ENCODE measurements around the gene TMEM184B. TPM values are rescaled to one million over a fixed set of nuclear protein-coding genes. Genes with fewer than 3 reads are reported as not detected.

The TMEM184B gene
- total and polyA plus RNA-seq, 2 of the 8 experiments (the other 6 are each of a cell fraction or from before 2014, with no cell fraction given) = 41.6 to 81.0 TPM

GRCh38 chr22:38320605-38321402 is 48.0 kb upstream of the TMEM184B start:
- no peak overlapping the region for H4K8ac ChIP-seq (ENCODE audit: extremely low read depth, insufficient read depth, low read length)
- H3K4ac ChIP-seq (replicated peaks; ENCODE audit: insufficient read length, low read depth, low read length) = peak overlapping the region; percentile 91
- peaks cover 16 to 39% (median 26%) of the 10 kb centered on the region in 4 experiments for H3K4me1 ChIP-seq (replicated peaks in 1 of 4; ENCODE audit: control insufficient read depth in 3 of 4, insufficient read depth in 4 of 4, low read length in 3 of 4)
- no peaks in the 10 kb centered on the region for H3K9me3 ChIP-seq (ENCODE audit: insufficient read depth in 2 of 2, low read depth in 1 of 2, low read length in 1 of 2)
- no peak overlapping the region for H3K14ac ChIP-seq (ENCODE audit: insufficient read length)
- H2BK20ac ChIP-seq (ENCODE audit: low read length) = no peak overlapping the region
- no peak overlapping the region for H2BK15ac ChIP-seq (ENCODE audit: low read length)
- DNase-seq (ENCODE audit: low read depth in 1 of 2, low spot score in 2 of 2) (no peak), FAIRE-seq (no peak)
- no peak overlapping the region for H3K4me3 ChIP-seq (ENCODE audit: extremely low read depth in 1 of 4, insufficient read depth in 2 of 4, low read depth in 3 of 4, low read length in 4 of 4)
- H3K27me3 ChIP-seq (replicated peaks in 1 of 4; ENCODE audit: control insufficient read depth in 3 of 4, extremely low read depth in 1 of 4, insufficient read depth in 3 of 4, low read length in 3 of 4) = no peaks in the 10 kb centered on the region
- H3K18ac ChIP-seq (ENCODE audit: extremely low read depth, low read length) = no peak overlapping the region; the same call in 1 of the 2 replicates
- H3K4me2 ChIP-seq (ENCODE audit: insufficient read depth in 1 of 2, low read depth in 2 of 2, low read length in 2 of 2) = no peak overlapping the region
- no peaks in the 10 kb centered on the region for H3K36me3 ChIP-seq (ENCODE audit: control insufficient read depth in 2 of 4, insufficient read depth in 4 of 4, low read length in 3 of 4)
- no peak overlapping the region for H4K5ac ChIP-seq (ENCODE audit: insufficient read length, low read depth, low read length)
- H3K79me2 ChIP-seq (ENCODE audit: control insufficient read depth in 1 of 2, insufficient read depth in 2 of 2, low read length in 2 of 2) = peaks cover 10 to 40% of the 10 kb centered on the region in 2 experiments
- H3K56ac ChIP-seq (replicated peaks; ENCODE audit: insufficient read length, low read depth, low read length) = no peak overlapping the region
- peak overlapping the region; percentile 75 for H2BK12ac ChIP-seq (ENCODE audit: low read depth, low read length)
- no peak for TF ChIP-seq KDM4A (IDR thresholded peaks at IDR 0.05; ENCODE audit: low read depth, low read length, severe bottlenecking)
- no peak for TF ChIP-seq SAP30 (IDR thresholded peaks at IDR 0.05; ENCODE audit: insufficient read depth, insufficient replicate concordance, low read length)
- TF ChIP-seq TAF7 (optimal IDR thresholded peaks at IDR 0.05; ENCODE audit: borderline replicate concordance, low read depth, low read length) = no peak
- no peak for TF ChIP-seq BACH1 (IDR thresholded peaks at IDR 0.05; ENCODE audit: low read length)
- no peak for TF ChIP-seq KDM5A (IDR thresholded peaks at IDR 0.05; ENCODE audit: low read length)
- no peak for TF ChIP-seq RXRA (IDR thresholded peaks at IDR 0.05; ENCODE audit: insufficient read depth, low read depth, low read length)
- TF ChIP-seq CHD2 (IDR thresholded peaks at IDR 0.05; ENCODE audit: low read length) = no peak
- no peak for TF ChIP-seq KDM1A (IDR thresholded peaks at IDR 0.05; ENCODE audit: borderline replicate concordance, low read length)
- peak overlapping the region; percentile 54 for H2BK120ac ChIP-seq (replicated peaks; ENCODE audit: low read depth, low read length)
- H3K23me2 ChIP-seq (ENCODE audit: low read depth, low read length) = peaks cover 5% of the 10 kb centered on the region; the same call in 1 of the 2 replicates
- no peak overlapping the region for H2AFZ ChIP-seq (ENCODE audit: low read length)
- no peak overlapping the region for H3K9ac ChIP-seq (replicated peaks in 1 of 4; ENCODE audit: extremely low read depth in 1 of 4, low read depth in 3 of 4, low read length in 3 of 4)
- ChIA-PET POLR2A (ENCODE audit: partially characterized antibody) (interaction anchor here (0.6 to 1.7 kb wide), 8 partner anchors 12 to 81 kb away, joined by 3 to 7 read pairs (median 4); no protein-coding TSS in a partner anchor), CTCF (ENCODE audit: partially characterized antibody) (interaction anchor here (0.9 to 2.4 kb wide), 5 partner anchors 12 to 28 kb away, joined by 3 to 7 read pairs (median 3); no protein-coding TSS in a partner anchor)
- peaks cover 3% of the 10 kb centered on the region; the same call in 1 of the 2 replicates for H3K79me1 ChIP-seq (ENCODE audit: low read depth, low read length)
- H3K23ac ChIP-seq (ENCODE audit: insufficient read length) = no peak overlapping the region
- 90% methylated on average over 11 of the region's 11 CpGs; no CpG with 5 or more reads in 1 of the 2 experiments for WGBS, 2 experiments (ENCODE audit: extremely low coverage in 1 of 2, insufficient coverage in 1 of 2, insufficient read length in 1 of 2, insufficient replicate concordance in 2 of 2, low coverage in 1 of 2, low lambda C conversion rate in 2 of 2, missing lambda C conversion rate in 1 of 2)
- H4K91ac ChIP-seq (replicated peaks; ENCODE audit: insufficient read length, low read length) = no peak overlapping the region
- peaks cover 0 to 2% of the 10 kb centered on the region in 2 experiments for H4K20me1 ChIP-seq (replicated peaks in 1 of 2; ENCODE audit: control insufficient read depth in 1 of 2, insufficient read depth in 2 of 2, low read length in 2 of 2)
- H3K27ac ChIP-seq (ENCODE audit: low read depth, low read length) = no peak overlapping the region
- H2AK5ac ChIP-seq (ENCODE audit: low read depth, low read length) = no peak overlapping the region
- H2BK5ac ChIP-seq (ENCODE audit: low read depth, low read length) = peak overlapping the region; percentile 60
